ENCODE results near the gene PRKD1.

Gene PRKD1

DNA sequence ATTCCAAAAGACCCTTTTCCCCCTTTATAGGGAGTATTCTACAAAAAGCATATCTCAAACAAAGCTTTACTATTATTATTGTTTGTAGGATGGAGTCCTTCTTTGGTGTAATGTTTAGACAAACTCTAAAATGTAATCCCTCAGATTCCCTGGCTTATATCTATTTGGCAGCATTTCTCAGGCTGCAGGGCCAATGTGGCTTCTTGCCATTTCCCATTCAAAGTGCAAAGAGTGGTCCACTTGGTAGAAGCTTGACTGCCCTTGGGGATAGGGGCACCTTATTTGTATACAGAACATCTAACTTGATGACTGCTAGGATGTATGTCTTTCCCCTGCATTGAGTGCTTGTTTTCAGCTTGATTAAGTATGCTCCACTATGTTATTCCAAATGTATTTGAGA is 242.7 kb downstream of the PRKD1 start:
- no peak for DNase-seq (ENCODE audit: low read depth in 2 of 2, low spot score in 1 of 2)

DNA sequence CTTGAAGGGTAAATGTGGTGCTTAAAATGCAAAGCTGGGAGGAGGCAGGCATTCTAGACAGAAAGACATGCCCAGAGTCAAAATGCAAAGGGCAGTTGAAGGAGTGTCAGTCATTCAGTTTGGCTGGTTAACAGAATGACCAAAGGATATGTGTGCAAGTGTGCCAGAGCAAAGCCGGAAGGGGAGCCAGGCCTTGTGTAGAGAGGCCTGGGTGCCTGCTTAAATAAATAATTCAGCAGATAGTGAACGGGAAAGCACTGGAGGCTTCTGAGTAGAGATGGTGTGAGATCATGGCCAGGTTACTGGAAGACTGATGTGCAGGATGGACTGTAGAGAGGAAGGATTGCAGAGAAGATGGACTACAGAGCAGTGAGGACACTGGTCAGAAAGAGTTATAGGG is 244.9 kb downstream of the PRKD1 start:
- DNase-seq (ENCODE audit: low read depth in 2 of 2, low spot score in 1 of 2), result no peak

DNA sequence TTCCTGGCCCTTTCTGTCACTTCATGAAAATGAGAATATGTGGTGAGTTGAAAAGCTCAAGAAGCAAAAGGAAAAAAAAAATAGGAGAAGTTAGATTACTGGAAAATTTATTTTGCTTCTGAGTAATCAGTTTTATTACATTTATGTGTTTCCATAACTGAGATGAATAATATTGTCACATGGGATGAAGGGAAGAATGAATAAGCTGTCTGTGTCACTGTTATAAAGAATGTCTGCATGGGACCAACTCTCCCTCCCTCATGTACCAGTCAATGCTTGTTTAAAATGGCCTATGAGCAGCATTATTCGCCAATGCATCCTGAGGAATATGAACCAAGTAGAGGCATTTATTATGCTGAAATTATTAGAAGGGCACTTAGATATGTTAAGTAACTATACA is 246.3 kb downstream of the PRKD1 start:
- DNase-seq (ENCODE audit: low read depth in 2 of 2, low spot score in 1 of 2), result no peak

DNA sequence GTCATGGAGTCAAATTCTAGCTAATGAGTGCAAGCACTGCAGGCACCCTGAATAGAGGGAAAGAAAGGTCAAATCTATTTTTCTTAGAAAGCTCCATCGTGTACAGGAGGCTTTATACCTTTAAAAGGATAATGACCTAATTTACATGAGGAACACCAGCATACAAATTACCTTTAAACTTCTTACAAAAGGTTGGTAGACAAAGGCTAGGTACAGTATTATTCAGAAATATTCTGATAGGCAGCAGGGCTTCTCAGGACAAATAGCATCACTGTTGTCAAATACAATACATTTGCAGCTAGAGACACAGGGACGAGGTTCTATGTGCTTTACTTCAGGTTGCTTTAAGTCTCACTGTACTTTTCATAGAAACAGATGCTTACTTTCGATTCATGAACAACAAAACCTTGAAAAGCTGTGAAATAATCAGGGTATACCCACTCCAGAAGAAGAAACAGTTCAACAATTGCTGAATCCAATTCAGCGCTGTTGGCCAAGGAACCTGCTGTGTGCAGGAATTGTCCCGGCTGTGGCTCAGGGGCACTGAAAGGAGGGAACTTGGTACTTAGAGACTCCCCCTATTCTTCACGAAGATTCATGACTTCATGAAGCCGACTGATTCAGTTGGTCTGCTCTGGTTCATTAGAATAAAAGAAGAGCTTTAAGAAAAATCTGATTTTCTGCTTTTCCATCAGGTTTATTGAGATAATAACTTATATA is 252.9 kb downstream of the PRKD1 start:
- no peak for DNase-seq (ENCODE audit: low read depth in 2 of 2, low spot score in 1 of 2)

DNA sequence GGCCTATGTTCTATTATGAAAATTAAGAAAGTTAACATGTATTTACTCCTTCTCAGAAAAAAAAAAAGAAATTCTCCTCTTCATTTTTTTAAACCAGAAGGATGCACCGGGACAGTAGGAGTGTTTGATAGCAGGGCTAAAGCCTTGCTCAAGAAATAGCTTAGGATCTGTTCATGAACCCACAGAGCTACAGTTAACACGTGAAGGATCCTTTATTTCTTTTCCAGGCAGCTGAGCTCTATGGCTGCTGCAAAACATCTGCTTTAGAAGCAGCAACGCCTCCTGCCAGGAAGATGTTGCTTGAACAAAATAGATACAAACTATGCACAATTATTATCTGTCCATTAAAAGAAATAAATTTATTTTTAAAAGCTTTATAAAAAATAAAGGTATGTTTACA is 254.8 kb downstream of the PRKD1 start:
- DNase-seq (ENCODE audit: low read depth in 2 of 2, low spot score in 1 of 2), result no peak

DNA sequence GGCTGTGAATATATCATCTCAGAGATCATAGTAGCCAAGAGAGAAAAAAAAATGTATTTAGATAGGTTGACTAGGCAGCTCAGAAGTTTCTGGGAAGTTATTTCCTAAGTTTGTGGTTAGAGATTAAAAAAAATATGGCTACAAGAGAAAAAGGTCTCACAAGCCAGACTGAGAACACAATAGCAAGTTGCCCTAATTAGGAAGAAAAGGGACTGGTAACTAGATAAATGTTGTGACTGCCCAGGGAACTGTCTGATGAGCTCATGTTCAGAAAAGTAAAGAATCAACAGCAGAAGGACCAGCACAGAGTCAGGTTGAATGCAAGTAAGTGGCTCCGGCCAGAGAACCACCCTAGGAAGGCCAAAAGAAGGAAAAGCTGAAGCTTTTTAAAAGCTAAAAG is 256.6 kb downstream of the PRKD1 start:
- DNase-seq (ENCODE audit: low read depth in 2 of 2, low spot score in 1 of 2), result no peak

DNA sequence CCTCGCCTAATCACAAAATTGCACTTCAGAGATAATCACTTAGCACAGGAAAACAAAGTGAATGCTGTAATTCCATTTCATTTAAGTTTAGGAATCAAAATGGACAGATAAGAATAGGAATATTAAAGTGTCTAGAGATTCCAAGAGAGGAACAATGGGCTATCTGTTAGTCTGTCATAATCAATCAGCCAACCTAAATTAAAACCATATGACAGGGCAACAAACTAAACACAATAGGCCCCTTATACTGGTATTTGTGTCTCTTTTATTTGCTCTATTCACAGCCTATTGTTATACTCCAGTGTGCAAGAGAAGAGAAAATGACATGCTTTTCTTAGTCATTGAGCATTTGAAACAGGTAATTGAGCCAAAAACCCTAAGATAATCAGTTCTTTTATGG is 259.4 kb downstream of the PRKD1 start:
- DNase-seq (ENCODE audit: low read depth in 2 of 2, low spot score in 1 of 2), result no peak

DNA sequence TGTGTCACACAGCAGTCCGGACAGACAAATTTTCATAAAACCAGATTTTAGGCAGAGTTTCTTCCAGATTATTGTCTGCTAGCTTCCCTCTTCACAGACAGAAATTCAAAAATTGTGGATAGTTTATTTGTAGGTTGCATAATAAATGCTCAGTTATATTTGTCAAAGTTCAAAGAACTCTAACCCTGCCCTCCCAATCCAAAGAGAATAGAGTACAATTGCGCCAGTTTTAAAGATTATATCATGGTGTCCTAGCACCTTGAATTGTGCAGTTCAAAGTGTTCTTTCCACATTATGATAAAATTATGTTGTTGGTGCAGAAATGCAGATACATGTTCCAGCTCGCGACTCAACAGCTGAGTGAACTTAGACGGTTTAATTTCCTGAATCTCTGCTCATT is 263.1 kb downstream of the PRKD1 start:
- DNase-seq (ENCODE audit: low read depth in 2 of 2, low spot score in 1 of 2), result no peak

DNA sequence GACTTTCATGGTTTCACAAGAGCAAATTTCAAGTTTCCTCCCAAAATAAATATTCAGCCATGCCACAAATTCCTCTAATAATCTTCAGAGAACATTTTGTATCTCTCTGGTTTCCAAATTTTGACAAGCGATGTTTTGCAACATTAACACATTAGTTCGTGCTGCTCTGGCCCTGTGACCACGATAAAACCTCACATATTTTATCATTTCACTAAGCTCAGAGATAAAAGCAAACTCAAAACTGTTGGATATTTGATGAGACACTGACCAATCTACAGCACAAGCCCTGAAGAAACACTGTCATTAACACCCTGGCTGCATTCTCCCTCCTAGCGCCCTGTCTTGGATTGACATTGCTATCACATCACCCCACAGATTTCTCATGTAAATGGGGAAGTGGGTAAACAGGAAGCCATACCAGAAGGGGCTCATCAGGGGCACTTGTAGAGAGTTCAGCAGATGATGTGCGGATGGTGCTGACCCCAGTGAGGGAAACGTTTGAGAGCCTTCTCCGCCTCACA is 264.3 kb downstream of the PRKD1 start:
- no peak for DNase-seq (ENCODE audit: low read depth in 2 of 2, low spot score in 1 of 2)

DNA sequence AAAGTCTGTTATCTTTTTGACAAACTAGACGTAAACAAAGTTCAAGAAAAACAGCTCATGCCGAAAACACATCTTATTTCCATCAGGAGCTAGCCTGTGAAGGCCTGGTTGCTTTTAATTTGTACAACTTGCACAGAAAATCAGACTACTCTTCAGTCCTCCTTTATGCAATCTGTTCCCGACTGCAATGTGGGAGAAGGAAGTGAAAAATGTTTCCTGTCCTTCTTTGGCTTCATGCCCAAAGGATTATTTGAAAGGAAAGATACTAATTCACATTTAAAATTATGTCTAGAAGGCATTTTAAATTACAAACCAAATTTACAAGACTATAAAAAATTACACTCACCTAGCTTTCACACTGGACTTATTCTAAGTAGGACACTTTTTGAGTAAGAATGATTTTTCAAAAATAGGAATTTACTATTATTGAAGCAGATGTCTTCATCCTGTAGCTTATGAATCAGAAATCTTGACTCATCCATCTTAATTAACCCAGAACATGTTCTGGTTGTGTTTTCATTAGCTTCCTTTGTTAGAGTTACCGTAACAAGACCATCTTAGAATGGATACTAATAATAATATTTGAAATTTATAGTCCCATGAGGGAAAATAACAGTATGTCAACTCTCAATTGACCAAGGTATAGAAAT is 272.6 kb downstream of the PRKD1 start:
- no peak for DNase-seq (ENCODE audit: low read depth in 2 of 2, low spot score in 1 of 2)

DNA sequence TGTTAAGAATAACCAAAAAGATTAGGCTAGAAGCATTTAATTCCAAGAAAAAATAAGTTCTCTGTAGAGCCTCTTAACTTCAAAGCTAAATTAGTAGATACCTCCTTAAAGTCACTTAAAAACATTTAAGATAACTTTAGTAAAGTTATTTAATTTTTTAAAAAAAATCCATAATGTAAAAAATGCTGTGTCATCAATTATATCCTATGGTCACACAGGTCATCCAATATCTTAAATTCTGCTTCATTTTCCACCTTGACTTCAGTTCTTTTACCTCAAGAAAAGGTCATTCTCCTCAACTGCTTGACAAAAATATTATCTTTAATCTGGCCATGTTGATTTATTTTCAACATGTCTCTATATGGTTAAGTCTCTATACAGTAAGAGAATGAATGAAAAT is 274.3 kb downstream of the PRKD1 start:
- DNase-seq (ENCODE audit: low read depth in 2 of 2, low spot score in 1 of 2), result no peak

DNA sequence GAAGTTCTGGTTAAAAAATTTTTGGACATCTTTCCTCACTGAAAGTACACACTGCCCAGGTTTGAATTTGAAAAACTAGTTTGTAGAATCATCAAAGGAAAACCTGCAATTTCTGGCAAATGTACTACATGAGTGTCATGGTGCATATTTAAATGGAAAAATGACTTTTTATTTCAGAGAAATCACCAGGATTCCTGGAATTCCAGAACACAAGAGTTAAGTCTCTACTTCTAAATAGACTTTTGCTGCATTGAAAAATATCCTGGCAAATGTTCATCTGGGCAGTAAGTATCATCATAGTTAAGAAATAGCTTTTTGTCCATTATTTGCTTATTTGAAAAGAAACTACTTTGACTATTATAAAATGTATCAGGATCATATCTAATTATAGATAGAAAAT is 275.1 kb downstream of the PRKD1 start:
- no peak for DNase-seq (ENCODE audit: low read depth in 2 of 2, low spot score in 1 of 2)

DNA sequence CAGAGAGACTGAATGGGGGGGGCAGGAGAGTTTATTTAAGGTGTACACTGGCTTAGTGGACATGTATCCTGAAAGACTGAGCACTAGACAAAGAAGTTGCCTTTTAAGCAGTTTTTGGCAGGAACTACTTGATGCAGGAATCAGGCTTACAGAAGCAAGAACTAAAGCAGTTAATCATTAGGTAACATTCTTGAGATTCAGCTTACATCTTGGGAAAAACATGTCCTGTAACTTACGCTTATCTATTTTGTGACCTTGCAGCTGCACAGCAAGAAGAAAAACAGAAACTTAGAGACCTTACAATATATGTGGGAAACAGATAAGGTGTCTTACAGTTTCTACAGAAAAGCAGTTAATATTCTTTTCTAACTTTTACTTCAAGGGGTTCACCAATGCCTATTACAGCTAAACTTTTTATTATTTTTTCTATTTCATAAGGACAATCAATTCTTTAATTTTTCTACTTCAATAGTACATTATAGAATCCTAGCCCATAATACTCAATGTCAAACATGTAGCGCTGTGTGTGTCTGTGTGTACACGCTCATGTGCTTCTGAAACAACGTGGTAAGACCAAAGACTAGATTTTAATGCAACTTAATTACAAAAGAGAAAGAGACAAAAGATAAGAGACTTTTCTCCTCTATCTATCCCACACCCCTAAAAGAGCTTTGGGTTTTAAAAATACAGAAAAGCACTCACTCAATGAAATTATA is 276.9 kb downstream of the PRKD1 start:
- no peak for DNase-seq (ENCODE audit: low read depth in 2 of 2, low spot score in 1 of 2)

DNA sequence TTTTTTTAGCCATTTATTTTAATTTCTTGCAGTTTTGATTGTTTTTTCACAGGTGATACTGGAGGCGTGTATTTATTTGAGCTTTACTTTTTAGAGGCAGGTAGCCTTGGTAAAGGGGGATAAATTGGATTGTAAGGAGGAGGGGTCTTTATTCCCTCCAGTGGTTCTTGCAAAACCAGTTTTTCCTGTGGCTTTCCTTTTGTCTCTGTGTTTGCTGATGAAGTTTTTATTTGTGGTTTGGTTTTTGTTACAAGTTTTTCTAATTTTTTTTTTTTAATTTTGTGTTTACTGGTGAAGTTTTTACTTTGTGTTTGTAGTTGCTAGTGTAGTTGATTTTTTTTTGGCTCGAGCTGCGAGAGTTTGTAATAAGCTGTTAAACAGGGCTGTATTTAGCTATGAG is 278.5 kb downstream of the PRKD1 start:
- no peak for DNase-seq (ENCODE audit: low read depth in 2 of 2, low spot score in 1 of 2)

DNA sequence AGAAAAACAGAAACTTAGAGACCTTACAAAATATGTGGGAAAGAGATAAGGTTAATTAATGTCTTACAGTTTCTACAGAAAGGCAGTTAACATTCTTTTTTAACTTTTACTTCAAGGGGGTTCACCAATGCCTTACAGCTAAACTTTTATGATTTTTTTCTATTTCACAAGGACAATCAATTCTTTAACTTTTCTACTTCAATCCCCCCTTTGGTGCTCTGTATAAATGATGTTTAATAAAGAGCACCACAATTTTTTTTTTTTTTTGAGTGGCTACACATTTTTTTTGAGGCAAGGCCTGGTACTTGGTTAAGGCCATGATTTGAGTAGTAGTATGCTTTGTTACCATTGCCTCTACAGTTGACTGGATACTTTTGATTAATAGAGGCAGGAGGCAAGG is 279.6 kb downstream of the PRKD1 start:
- no peak for DNase-seq (ENCODE audit: low read depth in 2 of 2, low spot score in 1 of 2)

DNA sequence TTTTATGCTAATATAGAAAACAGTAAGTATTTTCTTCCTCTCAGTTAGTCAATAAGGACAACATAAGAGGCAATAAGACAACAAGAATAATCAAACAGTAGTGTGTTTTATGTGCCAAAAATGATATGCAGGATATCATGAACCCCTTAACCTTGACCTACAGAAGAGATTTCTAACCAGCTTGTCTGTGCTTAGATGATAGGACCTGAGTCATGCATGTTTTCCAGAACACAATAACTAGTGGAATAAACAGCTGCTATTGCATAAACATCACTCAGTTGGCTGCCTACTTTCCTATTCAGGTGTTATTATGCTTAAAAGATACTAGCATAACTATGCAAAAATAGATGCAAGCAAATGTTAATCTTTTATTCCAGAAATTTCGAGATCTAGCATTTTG is 282.5 kb downstream of the PRKD1 start:
- DNase-seq (ENCODE audit: low read depth in 2 of 2, low spot score in 1 of 2), result no peak

DNA sequence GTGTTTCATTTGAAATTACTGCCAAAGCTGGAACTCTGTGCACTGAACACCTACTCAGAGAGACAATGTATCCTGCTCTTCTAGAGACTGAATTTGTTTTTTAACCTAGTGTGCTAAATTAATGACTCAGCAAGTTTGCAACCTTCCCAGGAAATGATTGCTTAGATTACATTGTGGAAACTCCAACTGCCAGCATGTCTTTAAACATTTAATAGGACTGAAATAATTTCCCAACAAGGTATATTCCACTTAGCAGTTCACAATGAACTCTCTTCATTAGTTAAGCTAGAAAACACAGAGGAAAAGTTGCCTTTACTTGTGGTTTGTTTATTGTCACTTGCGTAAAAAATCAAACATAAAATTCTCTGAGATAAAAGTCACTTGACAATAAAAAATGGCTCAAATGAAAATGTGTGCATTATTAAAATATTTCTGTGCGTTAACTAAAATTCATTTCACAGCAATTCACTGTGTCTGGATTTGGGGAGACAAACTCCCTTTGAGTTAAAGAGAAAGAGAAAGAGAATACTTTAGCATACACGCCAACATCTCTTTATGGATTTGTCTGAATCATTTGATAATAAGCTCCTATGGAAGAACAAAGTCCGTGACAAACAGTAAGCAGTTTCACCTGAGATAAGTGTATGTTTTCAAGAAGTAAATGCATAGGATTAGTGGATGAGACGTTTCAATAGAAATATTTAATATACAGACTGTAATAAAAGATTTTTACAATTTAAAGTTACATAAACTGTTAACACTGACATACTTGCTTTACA is 284.0 kb downstream of the PRKD1 start:
- DNase-seq (ENCODE audit: low read depth in 2 of 2, low spot score in 1 of 2), result no peak

DNA sequence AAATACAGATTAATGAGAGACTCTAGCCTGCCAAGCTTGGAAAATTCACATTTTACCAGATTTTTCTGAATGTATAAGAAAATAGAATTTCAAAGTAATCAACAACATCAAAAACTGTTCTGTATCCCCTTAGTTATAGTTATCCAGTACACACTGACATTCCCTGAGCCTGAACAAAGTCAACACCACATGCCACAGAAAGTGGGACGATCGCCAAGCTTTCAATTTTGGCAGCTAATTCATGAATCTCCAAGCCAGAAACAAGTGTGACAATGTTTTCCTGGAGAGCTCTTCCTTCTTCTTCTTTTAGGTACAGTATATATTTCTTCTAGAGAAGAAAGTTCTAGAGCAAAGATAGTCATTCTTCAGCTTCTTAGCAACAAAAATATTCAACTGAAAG is 290.2 kb downstream of the PRKD1 start:
- no peak for DNase-seq (ENCODE audit: low read depth in 2 of 2, low spot score in 1 of 2)

DNA sequence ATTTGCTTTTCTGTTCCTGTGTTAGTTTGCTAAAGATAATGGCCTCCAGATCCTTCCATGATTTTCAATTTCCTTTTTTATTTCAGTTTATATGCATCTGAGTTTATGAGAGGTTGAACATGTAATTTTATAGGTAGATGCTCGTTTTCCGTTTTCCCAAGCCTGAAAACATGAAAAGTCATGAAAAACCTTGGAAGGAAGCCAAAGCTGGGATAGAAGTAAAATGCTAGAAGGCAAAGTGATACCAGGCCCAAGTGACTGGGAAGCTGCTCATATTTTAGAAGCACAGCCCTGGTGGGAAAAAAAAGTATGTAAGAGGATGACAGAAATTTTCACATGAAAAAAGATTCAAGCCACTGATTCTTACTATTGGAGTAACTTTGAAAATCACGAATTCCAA is 290.8 kb downstream of the PRKD1 start:
- DNase-seq (ENCODE audit: low read depth in 2 of 2, low spot score in 1 of 2), result no peak

DNA sequence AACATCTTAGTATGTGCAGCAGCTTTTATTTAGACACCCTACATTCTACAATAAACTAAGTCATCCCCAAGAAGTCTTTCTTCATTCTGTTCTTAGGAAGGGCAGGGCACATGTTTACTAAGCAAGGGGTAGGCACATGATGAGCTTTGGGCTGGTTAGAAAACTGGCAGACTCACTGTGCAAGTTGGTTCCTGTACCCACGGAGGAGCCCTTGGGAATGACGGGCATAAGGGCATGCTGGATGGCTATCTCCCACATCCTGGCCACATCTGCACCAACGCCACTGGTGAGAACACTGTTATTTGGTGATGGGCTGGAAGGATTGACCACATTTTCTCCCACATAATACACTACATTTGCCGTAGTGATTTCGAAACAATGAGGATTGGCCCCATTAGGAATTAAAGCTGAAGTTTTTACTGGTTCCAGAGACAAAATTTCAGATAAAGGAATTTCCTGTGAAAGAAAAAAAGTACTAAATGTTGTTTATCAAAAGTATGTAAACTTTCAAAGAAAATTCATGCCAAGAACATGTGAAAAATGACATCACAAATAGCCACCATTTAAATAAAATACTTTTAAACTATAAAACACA is 297.0 kb downstream of the PRKD1 start:
- no peak for DNase-seq (ENCODE audit: low read depth in 2 of 2, low spot score in 1 of 2)

DNA sequence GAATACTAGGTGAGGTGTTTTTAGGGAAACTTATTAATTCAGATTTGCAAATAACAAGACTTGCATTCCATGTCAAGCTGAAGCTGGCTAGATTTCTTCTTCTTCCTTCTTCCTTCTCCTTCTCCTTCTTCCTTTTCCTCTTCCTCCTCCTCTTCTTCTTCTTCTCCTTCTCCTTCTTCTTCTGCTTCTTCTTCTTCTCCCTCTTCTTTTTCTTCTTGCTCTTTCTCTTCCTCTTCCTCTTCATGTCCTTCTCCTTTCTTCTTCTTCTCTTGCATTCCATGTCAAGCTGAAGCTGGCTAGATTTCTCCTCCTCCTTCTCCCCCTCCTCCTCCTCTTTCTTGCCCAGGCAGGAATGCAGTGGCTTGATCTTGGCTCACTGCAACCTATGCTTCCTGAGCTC is 297.8 kb downstream of the PRKD1 start:
- no peak for DNase-seq (ENCODE audit: low read depth in 2 of 2, low spot score in 1 of 2)
